Measurements from ENCODE around the gene TXLNB.
"Not testable (repeated sequence)": the region's sequence is repeated elsewhere in the genome, so short reads cannot be mapped to it uniquely, and the experiment has no call there.

Gene TXLNB

GRCh38 chr6:139265512-139266190, 26.1 kb downstream of the TXLNB start:
- DNase-seq, result no peak

GRCh38 chr6:139262519-139263300, 29.1 kb downstream of the TXLNB start:
- peak; percentile 69 for DNase-seq

GRCh38 chr6:139257821-139258398, 33.9 kb downstream of the TXLNB start:
- DNase-seq, result no peak

GRCh38 chr6:139257291-139257690, 34.5 kb downstream of the TXLNB start:
- no peak for DNase-seq

GRCh38 chr6:139256087-139256486, 35.7 kb downstream of the TXLNB start:
- DNase-seq, result no peak

GRCh38 chr6:139254196-139254595, 37.6 kb downstream of the TXLNB start:
- no peak for DNase-seq

- no peak for DNase-seq
These were observed 38.1 kb downstream of the TXLNB start for GRCh38 chr6:139253656-139254055.

- DNase-seq, result no peak
These were observed 40.0 kb downstream of the TXLNB start for GRCh38 chr6:139251691-139252390.

- DNase-seq, result peak; percentile 30
These were observed 40.6 kb downstream of the TXLNB start for GRCh38 chr6:139251045-139251690.

- peak; percentile 85 for DNase-seq
These were observed 41.3 kb downstream of the TXLNB start for GRCh38 chr6:139250296-139251044.

- DNase-seq, result peak; percentile 46
These were observed 42.4 kb downstream of the TXLNB start for GRCh38 chr6:139249395-139249794.

GRCh38 chr6:139248911-139249310, 42.9 kb downstream of the TXLNB start:
- no peak for DNase-seq

- no peak for DNase-seq
These were observed 44.2 kb downstream of the TXLNB start for GRCh38 chr6:139247618-139248017.

GRCh38 chr6:139243536-139243935, 48.3 kb downstream of the TXLNB start:
- no peak for DNase-seq

- DNase-seq, result no peak
These were observed 49.1 kb downstream of the TXLNB start for GRCh38 chr6:139242457-139243240.

- no peak for DNase-seq
These were observed 51.4 kb downstream of the TXLNB start for GRCh38 chr6:139240161-139241010.

GRCh38 chr6:139239064-139239463, 52.7 kb downstream of the TXLNB start:
- no peak for DNase-seq

- no peak for DNase-seq
These were observed 55.7 kb downstream of the TXLNB start for GRCh38 chr6:139236105-139236504.

- no peak for DNase-seq
These were observed 56.1 kb downstream of the TXLNB start for GRCh38 chr6:139235661-139236060.

- not testable (repeated sequence) for DNase-seq
These were observed 57.6 kb downstream of the TXLNB start for GRCh38 chr6:139234193-139234592.

Measured in activated CD4-positive, alpha-beta T cell treated with anti-CD3 and anti-CD28 coated beads, Interleukin-10, Interleukin-2, amounts not matched to agents 100 ng/mL and 50 ng/mL, durations not matched to agents 16 hours and 8 hours (primary cell).